Thyroid gland (tissue), 4 donors: ENCODE measurements around the gene LLCFC1. TPM values are rescaled to one million over a fixed set of nuclear protein-coding genes. Genes with fewer than 3 reads are reported as not detected.

Source experiments
- DNase-seq, 2 donors: peaks; one replicate each; pipeline ENCODE4 v3.0.0-alpha.2; 2019
- H3K27ac ChIP-seq, 3 donors: fragments of 200-600 bp; sonication (generic); 1 replicate in 2 of 3; 2 replicates in 1 of 3; pipeline ENCODE4 v1.5.1; 2016 to 2019; ENCODE audit warnings: mild to moderate bottlenecking in 1 of 3, moderate library complexity in 1 of 3
- H3K27me3 ChIP-seq: fragments of 200-600 bp; sonication (generic); one replicate; pipeline ENCODE4 v1.5.1; 2019
- H3K36me3 ChIP-seq, 2 donors: fragments of 200-600 bp; sonication (generic); one replicate each; pipeline ENCODE4 v1.5.1; 2016 to 2019
- H3K4me1 ChIP-seq, 2 donors: fragments of 200-600 bp; sonication (generic); one replicate each; pipeline ENCODE4 v1.5.1; 2017 to 2019
- H3K4me3 ChIP-seq, 3 donors: fragments of 200-600 bp; sonication (generic); replicated peaks in 1 of 3; 1 replicate in 2 of 3; 2 replicates in 1 of 3; pipeline ENCODE4 v1.5.1; 2016; ENCODE audit warnings: mild to moderate bottlenecking in 1 of 3
- H3K9me3 ChIP-seq: fragments of 200-600 bp; sonication (generic); one replicate; pipeline ENCODE4 v1.5.1; 2017
- CTCF ChIP-seq, 6 experiments: fragments of 200-600 bp in 3 of 6; fragments of 450-650 bp in 3 of 6; sonication (generic) in 3 of 6; IDR thresholded peaks; one replicate each; pipeline ENCODE4 v1.5.1; 2016 to 2019; ENCODE audit warnings: antibody characterized with exemption in 6 of 6, mild to moderate bottlenecking in 2 of 6, inconsistent platforms in 1 of 6, moderate library complexity in 1 of 6
- POLR2A ChIP-seq, 2 donors: fragments of 450-650 bp; IDR thresholded peaks; one replicate each; pipeline ENCODE4 v1.6.1; 2017; ENCODE audit warnings: antibody characterized with exemption in 2 of 2, mild to moderate bottlenecking in 2 of 2, moderate library complexity in 1 of 2
- WGBS, 2 donors: methylation state at CpG; one replicate each; pipeline ENCODE4 v1.1.5; 2017; 5-methylcytosine and 5-hydroxymethylcytosine counted together
- intact Hi-C: fragments of 100-400 bp; cut with DNase I; formaldehyde crosslinking; loops from one replicate; pipeline ENCODE4 v1.15.1; 2023
- total RNA-seq, 4 donors: library from RNA; depleted of rRNA; stranded (reverse); fragments of >200 nt; gene quantifications; one replicate each; pipeline ENCODE4 v1.2.3, GENCODE V29; 2016

Gene LLCFC1
- total RNA-seq, 4 donors from 2014 or later = 0.67 TPM; not detected in 3

GRCh38 chr7:142925413-142925812 is 13.9 kb upstream of the LLCFC1 start:
- Histone ChIP-seq H3K4me3 (no peak overlapping the region), H3K27me3 (no peaks in the 10 kb centered on the region), H3K4me1 (no peaks in the 10 kb centered on the region), H3K27ac (no peak overlapping the region), H3K36me3 (no peaks in the 10 kb centered on the region), H3K9me3 (no peaks in the 10 kb centered on the region)
- DNase-seq = no peak
- TF ChIP-seq CTCF (IDR thresholded peaks at IDR 0.05) (no peak), POLR2A (IDR thresholded peaks at IDR 0.05) (no peak)
- WGBS, 2 donors = 75 to 85% methylated on average over 9 to 12 of the region's 12 CpGs
- intact Hi-C loops = no loop called here

GRCh38 chr7:142927085-142927745 is 12.1 kb upstream of the LLCFC1 start:
- no peak for TF ChIP-seq CTCF (IDR thresholded peaks at IDR 0.05)
- no peak for TF ChIP-seq POLR2A (IDR thresholded peaks at IDR 0.05)
- no peaks in the 10 kb centered on the region for H3K27me3 ChIP-seq
- H3K36me3 ChIP-seq = no peaks in the 10 kb centered on the region
- H3K9me3 ChIP-seq = no peaks in the 10 kb centered on the region
- no peak overlapping the region for H3K4me3 ChIP-seq
- 63 to 66% methylated on average over 7 of the region's 7 CpGs for WGBS, 2 donors
- no peak overlapping the region for H3K27ac ChIP-seq
- H3K4me1 ChIP-seq = no peaks in the 10 kb centered on the region
- intact Hi-C loops = no loop called here
- DNase-seq = no peak

- H3K27me3 ChIP-seq = no peaks in the 10 kb centered on the region
- no peaks in the 10 kb centered on the region for H3K9me3 ChIP-seq
- no peak for TF ChIP-seq POLR2A (IDR thresholded peaks at IDR 0.05)
- TF ChIP-seq CTCF (IDR thresholded peaks at IDR 0.05) = no peak
- no peaks in the 10 kb centered on the region for H3K4me1 ChIP-seq
- no peak overlapping the region for H3K27ac ChIP-seq
- intact Hi-C loops = no loop called here
- H3K36me3 ChIP-seq = no peaks in the 10 kb centered on the region
- H3K4me3 ChIP-seq = no peak overlapping the region
- WGBS, 2 donors = 82% methylated on average over 8 of the region's 8 CpGs
- no peak for DNase-seq
These were observed 11.3 kb upstream of the LLCFC1 start for GRCh38 chr7:142927949-142928348.

GRCh38 chr7:142930126-142930730 is 9.1 kb upstream of the LLCFC1 start:
- intact Hi-C loops = no loop called here
- H3K27ac ChIP-seq = no peak overlapping the region
- H3K4me3 ChIP-seq = no peak overlapping the region
- no peaks in the 10 kb centered on the region for H3K27me3 ChIP-seq
- no peaks in the 10 kb centered on the region for H3K36me3 ChIP-seq
- WGBS, 2 donors = 92 to 94% methylated on average over 11 of the region's 11 CpGs
- no peaks in the 10 kb centered on the region for H3K4me1 ChIP-seq
- no peaks in the 10 kb centered on the region for H3K9me3 ChIP-seq
- TF ChIP-seq POLR2A (IDR thresholded peaks at IDR 0.05) (no peak), CTCF (IDR thresholded peaks at IDR 0.05) (no peak)
- no peak for DNase-seq

- DNase-seq = no peak
- 64 to 70% methylated on average over 5 of the region's 5 CpGs for WGBS, 2 donors
- no peaks in the 10 kb centered on the region for H3K4me1 ChIP-seq
- H3K4me3 ChIP-seq = no peak overlapping the region
- no peak overlapping the region for H3K27ac ChIP-seq
- H3K36me3 ChIP-seq = no peaks in the 10 kb centered on the region
- no peak for TF ChIP-seq POLR2A (IDR thresholded peaks at IDR 0.05)
- no peak for TF ChIP-seq CTCF (IDR thresholded peaks at IDR 0.05)
- no peaks in the 10 kb centered on the region for H3K27me3 ChIP-seq
- no peaks in the 10 kb centered on the region for H3K9me3 ChIP-seq
- intact Hi-C loops = no loop called here
These were observed 6.7 kb upstream of the LLCFC1 start for GRCh38 chr7:142932386-142933091.
